BJ (cell line): Measurements from ENCODE around the gene CMTM8. TPM values are rescaled to one million over a fixed set of nuclear protein-coding genes. Genes with fewer than 3 reads are reported as not detected.
"Not testable (repeated sequence)": the region's sequence is repeated elsewhere in the genome, so short reads cannot be mapped to it uniquely, and the experiment has no call there.

Experiments used
- CTCF ChIA-PET: fragments of 350-600 bp; formaldehyde crosslinking; extraction: SDS; loops from one replicate; lab custom pipeline; 2021; ENCODE audit warnings: antibody characterized with exemption, inconsistent platforms; lab: Yijun Ruan, JAX
- POLR2A ChIA-PET: fragments of 300-600 bp; sonication (Branson Sonifier 250); formaldehyde crosslinking; extraction: SDS; loops from one replicate; lab custom pipeline; 2021; ENCODE audit warnings: antibody characterized with exemption; lab: Charles Lee
- DNase-seq: peaks from one replicate; pipeline ENCODE4 v3.0.0-alpha.2; 2011; ENCODE audit warnings: low read depth
- H3K27me3 ChIP-seq: 2 replicates; pipeline ENCODE4 v1.6.0; 2011; ENCODE audit warnings: low read length; ENCODE audit not compliant: control insufficient read depth, insufficient read depth
- H3K36me3 ChIP-seq: 2 replicates; pipeline ENCODE4 v1.5.1; 2011; ENCODE audit warnings: low read length; ENCODE audit not compliant: control insufficient read depth, insufficient read depth
- H3K4me3 ChIP-seq: 2 replicates; pipeline ENCODE4 v1.5.1; 2011; ENCODE audit warnings: low read depth, mild to moderate bottlenecking, control low read depth, low read length
- polyA plus RNA-seq: library from polyadenylated mRNA; depleted of rRNA; stranded (reverse); fragments of >200 nt; gene quantifications from 2 replicates; pipeline ENCODE4 v1.2.3, GENCODE V29; 2011
- TF ChIP-seq, protein P1 (sequence below): IDR thresholded peaks from 2 replicates; pipeline ENCODE4 v1.5.1; 2011; ENCODE audit warnings: low read depth, mild to moderate bottlenecking, control low read depth, inconsistent platforms, low read length, moderate library complexity; ENCODE audit not compliant: insufficient read depth

Gene CMTM8
- polyA plus RNA-seq, 1 experiment = 0.39 TPM

DNA sequence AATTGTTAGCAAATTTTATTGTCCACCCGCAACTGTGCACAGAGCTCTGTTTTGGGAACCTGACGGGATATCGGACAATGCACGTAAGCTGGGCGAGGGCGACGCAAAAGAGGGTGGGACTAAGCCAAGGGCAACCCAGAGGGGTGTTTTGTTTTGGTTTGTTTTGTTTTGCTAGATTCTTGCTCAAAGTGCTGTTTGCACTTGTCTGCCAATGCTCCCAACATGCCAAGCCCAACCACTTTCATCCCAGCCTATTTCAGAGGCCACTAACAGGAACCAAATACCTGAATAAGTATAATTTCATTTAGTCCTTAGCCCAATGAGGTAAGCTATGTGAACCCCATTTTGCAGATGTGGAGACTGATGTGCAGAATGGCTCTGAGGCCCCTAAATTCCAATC, 143.4 kb downstream of the CMTM8 start:
- CTCF ChIA-PET = no interaction called here
- no peaks in the 10 kb centered on the region for H3K36me3 ChIP-seq
- DNase-seq = no peak
- POLR2A ChIA-PET = no interaction called here
- H3K4me3 ChIP-seq = no peak overlapping the region
- peaks cover 1% of the 10 kb centered on the region; the same call in 1 of the 2 replicates for H3K27me3 ChIP-seq
- TF ChIP-seq, protein P1, sequence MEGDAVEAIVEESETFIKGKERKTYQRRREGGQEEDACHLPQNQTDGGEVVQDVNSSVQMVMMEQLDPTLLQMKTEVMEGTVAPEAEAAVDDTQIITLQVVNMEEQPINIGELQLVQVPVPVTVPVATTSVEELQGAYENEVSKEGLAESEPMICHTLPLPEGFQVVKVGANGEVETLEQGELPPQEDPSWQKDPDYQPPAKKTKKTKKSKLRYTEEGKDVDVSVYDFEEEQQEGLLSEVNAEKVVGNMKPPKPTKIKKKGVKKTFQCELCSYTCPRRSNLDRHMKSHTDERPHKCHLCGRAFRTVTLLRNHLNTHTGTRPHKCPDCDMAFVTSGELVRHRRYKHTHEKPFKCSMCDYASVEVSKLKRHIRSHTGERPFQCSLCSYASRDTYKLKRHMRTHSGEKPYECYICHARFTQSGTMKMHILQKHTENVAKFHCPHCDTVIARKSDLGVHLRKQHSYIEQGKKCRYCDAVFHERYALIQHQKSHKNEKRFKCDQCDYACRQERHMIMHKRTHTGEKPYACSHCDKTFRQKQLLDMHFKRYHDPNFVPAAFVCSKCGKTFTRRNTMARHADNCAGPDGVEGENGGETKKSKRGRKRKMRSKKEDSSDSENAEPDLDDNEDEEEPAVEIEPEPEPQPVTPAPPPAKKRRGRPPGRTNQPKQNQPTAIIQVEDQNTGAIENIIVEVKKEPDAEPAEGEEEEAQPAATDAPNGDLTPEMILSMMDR = no peak

DNA sequence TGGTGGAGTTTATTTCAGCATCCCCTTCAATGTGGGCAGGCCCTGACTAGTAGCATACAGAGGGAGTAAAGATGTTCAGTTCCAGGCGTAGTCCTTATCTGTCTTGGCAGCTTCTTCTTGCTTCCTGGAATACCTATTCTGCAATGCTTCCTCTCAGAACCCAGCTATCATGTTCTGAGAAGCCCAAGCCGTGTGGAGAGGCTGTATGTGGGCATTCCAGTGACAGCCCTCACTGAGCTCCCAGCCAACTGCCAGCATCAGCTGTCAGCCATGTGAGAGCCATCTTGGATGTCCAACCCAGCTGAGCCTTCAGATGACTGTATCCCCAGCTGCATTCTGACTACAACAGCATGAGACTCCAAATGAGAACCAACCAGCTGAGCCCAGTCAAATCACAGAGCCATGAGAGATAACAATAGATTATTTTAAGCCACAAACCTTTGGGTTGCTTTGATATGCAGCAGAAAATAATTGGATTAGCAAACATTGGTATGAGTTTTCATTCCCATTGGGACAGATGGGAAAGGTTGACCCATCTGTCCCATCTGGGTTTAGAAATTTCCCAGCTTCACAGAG, 144.7 kb downstream of the CMTM8 start:
- no peak for DNase-seq
- ChIA-PET CTCF (interaction anchor here (1.0 to 1.7 kb wide), 3 partner anchors 8 to 85 kb away, joined by 3 to 9 read pairs (median 5); no protein-coding TSS in a partner anchor), POLR2A (no interaction called here)
- Histone ChIP-seq H3K27me3 (peaks cover 1% of the 10 kb centered on the region; the same call in 1 of the 2 replicates), H3K36me3 (no peaks in the 10 kb centered on the region), H3K4me3 (no peak overlapping the region)
- TF ChIP-seq, protein P1 = no peak

- ChIA-PET CTCF (interaction anchor here (0.7 to 1.4 kb wide), 3 partner anchors 10 to 85 kb away, joined by 3 to 9 read pairs (median 3); no protein-coding TSS in a partner anchor), POLR2A (no interaction called here)
- no peak for DNase-seq
- peaks cover 1% of the 10 kb centered on the region; the same call in 1 of the 2 replicates for H3K27me3 ChIP-seq
- no peaks in the 10 kb centered on the region for H3K36me3 ChIP-seq
- TF ChIP-seq, protein P1 = no peak
- H3K4me3 ChIP-seq = no peak overlapping the region
Observed at GRCh38 chr3:32384938-32385337, 146.5 kb downstream of the CMTM8 start.

- no peak for DNase-seq
- ChIA-PET POLR2A (no interaction called here), CTCF (interaction anchor here (1.3 to 1.7 kb wide), 2 partner anchors 13 to 81 kb away, joined by 4 read pairs; no protein-coding TSS in a partner anchor)
- TF ChIP-seq, protein P1 = no peak
- Histone ChIP-seq H3K27me3 (peaks cover 1% of the 10 kb centered on the region; the same call in 1 of the 2 replicates), H3K36me3 (no peaks in the 10 kb centered on the region), H3K4me3 (no peak overlapping the region)
Observed at GRCh38 chr3:32387512-32387911, 149.0 kb downstream of the CMTM8 start.

DNA sequence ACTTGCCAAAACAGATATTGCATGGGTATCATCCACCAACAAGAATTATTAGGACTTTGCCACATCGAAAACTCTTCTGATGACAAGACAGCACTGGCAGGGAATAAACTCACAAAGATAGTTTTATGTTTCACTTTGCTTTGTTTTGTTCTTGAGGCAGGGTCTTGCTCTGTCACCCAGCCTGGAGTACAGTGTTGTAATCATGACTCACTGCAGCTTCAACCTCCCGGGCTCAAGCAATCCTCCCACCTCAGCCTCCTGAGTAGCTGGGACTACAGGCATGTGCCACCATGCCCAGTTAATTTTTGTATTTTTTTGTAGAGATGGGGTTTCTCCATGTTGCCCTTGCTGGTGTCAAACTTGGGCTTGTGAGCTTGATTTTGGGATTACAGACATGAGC, 151.1 kb downstream of the CMTM8 start:
- CTCF ChIA-PET = interaction anchor here (1.6 to 3.3 kb wide), 2 partner anchors 14 to 79 kb away, joined by 3 to 16 read pairs; no protein-coding TSS in a partner anchor
- H3K36me3 ChIP-seq, POLR2A ChIA-PET: not testable (repeated sequence)

More for the DNA sequence above, 151.1 kb downstream of the CMTM8 start:
- DNase-seq, H3K27me3 ChIP-seq, H3K4me3 ChIP-seq: not testable (repeated sequence)
